Endothelial cell of umbilical vein (primary cell): ENCODE data around the gene TRAPPC10. TPM values are rescaled to one million over a fixed set of nuclear protein-coding genes. Genes with fewer than 3 reads are reported as not detected.

ENCODE experiments used
- BruUV-seq: library from RNA; stranded (reverse); fragments of 400-500 nt; replicated peaks from 2 replicates; lab custom pipeline; 2021; lab: Mats Ljungman, UMichigan
- CTCF ChIA-PET: fragments of 300-600, 350-600 bp; sonication (Branson Sonifier 250); formaldehyde crosslinking; loops from one replicate; lab custom pipeline; 2021; ENCODE audit warnings: antibody characterized with exemption, inconsistent platforms; lab: Charles Lee
- POLR2A ChIA-PET: fragments of 300-600, 350-600 bp; sonication (Branson Sonifier 250); formaldehyde crosslinking; loops from one replicate; lab custom pipeline; 2021; ENCODE audit warnings: antibody characterized with exemption, inconsistent platforms; lab: Charles Lee
- DNase-seq: peaks from one replicate; pipeline ENCODE4 v3.0.0-alpha.2; 2011; ENCODE audit warnings: low read depth, low spot score
- FAIRE-seq: peaks from 2 replicates; lab custom pipeline; 2011; peaks lifted over from hg19 to GRCh38; lab: Jason Lieb, UNC
- H2AFZ ChIP-seq: 2 replicates; pipeline ENCODE4 v1.6.0; 2012; ENCODE audit warnings: low read depth, low read length, control low read depth, inconsistent platforms
- H3K27ac ChIP-seq: 2 replicates; pipeline ENCODE4 v1.5.1; 2011; ENCODE audit warnings: low read depth, mild to moderate bottlenecking, control low read depth, low read length, moderate library complexity; ENCODE audit not compliant: insufficient read depth
- H3K27me3 ChIP-seq, 2 experiments: 2 replicates each; pipeline versions ENCODE4 v1.6.0 to v1.6.1; 2011; ENCODE audit warnings: low read length in 2 of 2, mixed read lengths in 1 of 2; ENCODE audit not compliant: control insufficient read depth in 2 of 2, insufficient read depth in 2 of 2
- H3K36me3 ChIP-seq, 2 experiments: 2 replicates in 1 of 2; 3 replicates in 1 of 2; pipeline ENCODE4 v1.5.1; 2011; ENCODE audit warnings: low read length in 2 of 2, mild to moderate bottlenecking in 1 of 2, moderate library complexity in 1 of 2; ENCODE audit not compliant: control insufficient read depth in 2 of 2, insufficient read depth in 2 of 2; ENCODE audit errors: extremely low read depth in 1 of 2
- H3K4me1 ChIP-seq: 3 replicates; pipeline ENCODE4 v1.5.1; 2011; ENCODE audit warnings: mild to moderate bottlenecking, low read length; ENCODE audit not compliant: control insufficient read depth, insufficient read depth; ENCODE audit errors: extremely low read depth
- H3K4me2 ChIP-seq: 2 replicates; pipeline ENCODE4 v1.6.1; 2011; ENCODE audit warnings: low read length, control low read depth, mixed read lengths; ENCODE audit not compliant: insufficient read depth
- H3K4me3 ChIP-seq, 3 experiments: fragments of 200-600 bp in 1 of 3; sonication (generic), shearing (Covaris generic) in 1 of 3; replicated peaks in 1 of 3; 2 replicates each; pipeline ENCODE4 v1.5.1; 2011 to 2016; ENCODE audit warnings: control low read depth in 3 of 3, low read length in 3 of 3, mild to moderate bottlenecking in 2 of 3, inconsistent platforms in 1 of 3, low read depth in 1 of 3, moderate library complexity in 1 of 3; ENCODE audit not compliant: insufficient read depth in 1 of 3
- H3K79me2 ChIP-seq: 2 replicates; pipeline ENCODE4 v1.6.0; 2012; ENCODE audit warnings: low read length, inconsistent platforms; ENCODE audit not compliant: control insufficient read depth, insufficient read depth
- H3K9ac ChIP-seq: replicated peaks from 2 replicates; pipeline ENCODE3; 2011; ENCODE audit warnings: low read length, control low read depth; ENCODE audit not compliant: insufficient read depth; ENCODE audit errors: extremely low read depth
- H3K9me1 ChIP-seq: replicated peaks from 3 replicates; pipeline ENCODE4 v1.6.0; 2011; ENCODE audit warnings: mild to moderate bottlenecking, low read length; ENCODE audit not compliant: control insufficient read depth, insufficient read depth; ENCODE audit errors: extremely low read depth
- H3K9me3 ChIP-seq: replicated peaks from 2 replicates; pipeline ENCODE4 v1.5.1; 2012; ENCODE audit warnings: low read length, inconsistent platforms; ENCODE audit not compliant: control insufficient read depth, insufficient read depth
- H4K20me1 ChIP-seq: replicated peaks from 2 replicates; pipeline ENCODE3; 2011; ENCODE audit warnings: mild to moderate bottlenecking, low read length; ENCODE audit not compliant: control insufficient read depth, insufficient read depth; ENCODE audit errors: extremely low read depth
- EZH2 ChIP-seq: IDR thresholded peaks from 2 replicates; pipeline ENCODE4 v1.6.1; 2012; ENCODE audit warnings: borderline replicate concordance, low read depth, mild to moderate bottlenecking, moderate library complexity, low read length, inconsistent platforms; ENCODE audit not compliant: severe bottlenecking
- FOS ChIP-seq: IDR thresholded peaks from 2 replicates; pipeline ENCODE4 v1.6.1; 2011; ENCODE audit warnings: mild to moderate bottlenecking, low read length, moderate library complexity, borderline replicate concordance; ENCODE audit not compliant: insufficient read depth
- GATA2 ChIP-seq: IDR thresholded peaks from 2 replicates; pipeline ENCODE4 v1.7.0; 2011; ENCODE audit warnings: low read depth, mild to moderate bottlenecking, moderate library complexity, mixed read lengths, low read length; ENCODE audit not compliant: insufficient read length, insufficient read depth
- JUN ChIP-seq: IDR thresholded peaks from 2 replicates; pipeline ENCODE4 v1.6.1; 2011; ENCODE audit warnings: borderline replicate concordance, low read depth; ENCODE audit not compliant: insufficient read length, insufficient read depth
- MYC ChIP-seq: IDR thresholded peaks from one replicate; pipeline ENCODE4 v1.6.1; 2011; ENCODE audit warnings: mild to moderate bottlenecking, low read depth, low read length
- POLR2A ChIP-seq: IDR thresholded peaks from 2 replicates; pipeline ENCODE4 v1.6.1; 2012; ENCODE audit warnings: low read depth, mild to moderate bottlenecking, control low read depth, low read length
- POLR2AphosphoS5 ChIP-seq: IDR thresholded peaks from 2 replicates; pipeline ENCODE4 v1.6.1; 2012; ENCODE audit warnings: low read depth, mild to moderate bottlenecking, control low read depth, low read length, moderate library complexity; ENCODE audit not compliant: insufficient read depth
- dilution Hi-C: fragments of 300-500 bp; cut with MboI; formaldehyde crosslinking; loops from one replicate; pipeline ENCODE4 v1.15.0; 2019; ENCODE audit warnings: low sequenced_read_pairs; ENCODE audit not compliant: extremely low pct_ligation_motif_present
- intact Hi-C: fragments of 100-400 bp; cut with micrococcal nuclease; formaldehyde crosslinking; loops from one replicate; pipeline ENCODE4 v1.10.0; 2022
- polyA plus RNA-seq, 4 experiments: library from polyadenylated mRNA; depleted of rRNA in 3 of 4; stranded (reverse) in 3 of 4; unstranded in 1 of 4; fragments of >200 nt; gene quantifications; 2 replicates each; pipeline versions ENCODE4 v1.2.1 to v1.2.3, GENCODE V29; 2011 to 2012; ENCODE audit warnings: missing spikeins in 1 of 4
- total RNA-seq: library from RNA; stranded (reverse); gene quantifications from 2 replicates; pipeline ENCODE4 v1.2.3, GENCODE V29; 2021
- TF ChIP-seq, protein P1 (sequence below): IDR thresholded peaks from 2 replicates; pipeline ENCODE4 v1.6.1; 2011; ENCODE audit not compliant: insufficient read depth, insufficient read length
- TF ChIP-seq, protein P2 (sequence below), 2 donors: IDR thresholded peaks; 1 replicate in 1 of 2; 2 replicates in 1 of 2; pipeline ENCODE4 v1.5.1; 2011; ENCODE audit warnings: low read length in 2 of 2, mild to moderate bottlenecking in 2 of 2, moderate library complexity in 2 of 2, control low read depth in 1 of 2, inconsistent platforms in 1 of 2, low read depth in 1 of 2; ENCODE audit not compliant: insufficient read depth in 1 of 2; ENCODE audit errors: extremely low read depth in 1 of 2

The TRAPPC10 gene
- total and polyA plus RNA-seq, 2 donors (not counting 3 experiments of a cell fraction or from before 2014, with no cell fraction given), result 21.5 to 33.6 TPM

DNA sequence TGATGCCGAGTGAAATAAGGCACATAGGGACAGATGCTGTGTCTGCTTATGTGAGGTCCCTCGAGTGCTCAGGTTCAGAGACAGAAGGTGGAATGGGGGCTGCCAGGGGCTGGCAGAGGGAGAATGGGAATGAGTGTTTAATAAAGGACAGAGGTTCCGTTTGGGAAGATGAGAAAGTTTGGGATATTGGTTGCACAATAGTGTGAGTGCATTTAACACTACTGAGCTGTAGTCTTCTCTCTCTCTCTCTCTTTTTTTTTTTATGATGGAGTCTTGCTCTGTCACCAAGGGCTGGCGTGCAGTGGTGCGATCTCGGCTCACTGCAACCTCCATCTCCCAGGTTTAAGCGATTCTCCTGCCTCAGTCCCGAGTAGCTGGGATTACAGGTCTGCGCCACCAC, 44.9 kb downstream of the TRAPPC10 start:
- FAIRE-seq, result no peak
- Histone ChIP-seq H3K4me2 (no peak overlapping the region), H3K9ac (no peak overlapping the region), H4K20me1 (no peaks in the 10 kb centered on the region), H3K4me1 (no peaks in the 10 kb centered on the region), H2AFZ (no peak overlapping the region), H3K4me3 (no peak overlapping the region), H3K9me1 (no peaks in the 10 kb centered on the region), H3K36me3 (peaks cover 8 to 17% of the 10 kb centered on the region in 2 experiments), H3K9me3 (no peaks in the 10 kb centered on the region), H3K27ac (no peak overlapping the region), H3K27me3 (no peaks in the 10 kb centered on the region), H3K79me2 (peaks cover 13% of the 10 kb centered on the region)
- intact Hi-C loops (no loop called here), dilution Hi-C loops (no loop called here)
- POLR2A ChIA-PET, result interaction anchor here (0.7 kb wide), 1 partner anchor 69 kb away, joined by 3 read pairs; no protein-coding TSS in a partner anchor
- no TSS peak for BruUV-seq
- no peak for DNase-seq
- CTCF ChIA-PET, result interaction anchor here (1.5 kb wide), 1 partner anchor 27 kb away, joined by 3 read pairs; no protein-coding TSS in a partner anchor
- TF ChIP-seq POLR2AphosphoS5 (no peak), POLR2A (no peak), EZH2 (no peak), GATA2 (no peak), FOS (no peak), JUN (no peak), MYC (no peak)
- TF ChIP-seq, protein P1, sequence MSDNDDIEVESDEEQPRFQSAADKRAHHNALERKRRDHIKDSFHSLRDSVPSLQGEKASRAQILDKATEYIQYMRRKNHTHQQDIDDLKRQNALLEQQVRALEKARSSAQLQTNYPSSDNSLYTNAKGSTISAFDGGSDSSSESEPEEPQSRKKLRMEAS, result no peak
- TF ChIP-seq, protein P2, sequence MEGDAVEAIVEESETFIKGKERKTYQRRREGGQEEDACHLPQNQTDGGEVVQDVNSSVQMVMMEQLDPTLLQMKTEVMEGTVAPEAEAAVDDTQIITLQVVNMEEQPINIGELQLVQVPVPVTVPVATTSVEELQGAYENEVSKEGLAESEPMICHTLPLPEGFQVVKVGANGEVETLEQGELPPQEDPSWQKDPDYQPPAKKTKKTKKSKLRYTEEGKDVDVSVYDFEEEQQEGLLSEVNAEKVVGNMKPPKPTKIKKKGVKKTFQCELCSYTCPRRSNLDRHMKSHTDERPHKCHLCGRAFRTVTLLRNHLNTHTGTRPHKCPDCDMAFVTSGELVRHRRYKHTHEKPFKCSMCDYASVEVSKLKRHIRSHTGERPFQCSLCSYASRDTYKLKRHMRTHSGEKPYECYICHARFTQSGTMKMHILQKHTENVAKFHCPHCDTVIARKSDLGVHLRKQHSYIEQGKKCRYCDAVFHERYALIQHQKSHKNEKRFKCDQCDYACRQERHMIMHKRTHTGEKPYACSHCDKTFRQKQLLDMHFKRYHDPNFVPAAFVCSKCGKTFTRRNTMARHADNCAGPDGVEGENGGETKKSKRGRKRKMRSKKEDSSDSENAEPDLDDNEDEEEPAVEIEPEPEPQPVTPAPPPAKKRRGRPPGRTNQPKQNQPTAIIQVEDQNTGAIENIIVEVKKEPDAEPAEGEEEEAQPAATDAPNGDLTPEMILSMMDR (IDR thresholded peaks at IDR 0.05; ENCODE audit: extremely low read depth in 1 of 2, insufficient read depth in 1 of 2, low read depth in 1 of 2, low read length in 2 of 2), result no peak
